D721Med (cell line): ENCODE measurements around the gene KHDRBS2.

Experiments
- DNase-seq: peaks from one replicate; pipeline ENCODE4 v3.0.0; 2011; ENCODE audit warnings: low spot score; ENCODE audit not compliant: insufficient read length
- FAIRE-seq: peaks from 2 replicates; lab custom pipeline; 2011; peaks lifted over from hg19 to GRCh38; lab: Jason Lieb, UNC
- CTCF ChIP-seq: IDR thresholded peaks from 2 replicates; pipeline ENCODE4 v1.5.1; 2012; ENCODE audit warnings: mild to moderate bottlenecking, control low read depth; ENCODE audit not compliant: insufficient read depth; ENCODE audit errors: missing control alignments

Gene KHDRBS2

GRCh38 chr6:62272114-62272513, 13.9 kb downstream of the KHDRBS2 start:
- DNase-seq (no peak), FAIRE-seq (no peak)
- TF ChIP-seq CTCF: no peak

GRCh38 chr6:62265906-62266525, 20.0 kb downstream of the KHDRBS2 start:
- DNase-seq (no peak), FAIRE-seq (no peak)
- no peak for TF ChIP-seq CTCF

- no peak for FAIRE-seq
- TF ChIP-seq CTCF: no peak
Measured at GRCh38 chr6:62262283-62262682, 23.7 kb downstream of the KHDRBS2 start.

GRCh38 chr6:62246087-62246486, 39.9 kb downstream of the KHDRBS2 start:
- DNase-seq (no peak), FAIRE-seq (no peak)
- TF ChIP-seq CTCF: no peak

More at GRCh38 chr6:62262283-62262682, 23.7 kb downstream of the KHDRBS2 start:
- DNase-seq: no peak

GRCh38 chr6:62236784-62237183, 49.2 kb downstream of the KHDRBS2 start:
- no peak for FAIRE-seq
- no peak for DNase-seq
- no peak for TF ChIP-seq CTCF

- DNase-seq (no peak), FAIRE-seq (no peak)
Measured at GRCh38 chr6:62229231-62229630, 56.8 kb downstream of the KHDRBS2 start.

More at GRCh38 chr6:62229231-62229630, 56.8 kb downstream of the KHDRBS2 start:
- no peak for TF ChIP-seq CTCF
